OCI-LY1 (cell line): ENCODE results near the gene UTP4.
A peak's percentile ranks its signal among the peaks of the same experiment; 100 is the strongest.

Experiments
- H2AFZ ChIP-seq: fragments of 200-600 bp; sonication (generic), shearing (Covaris generic); 2 replicates; pipeline ENCODE4 v1.6.0; 2014; ENCODE audit warnings: antibody characterized with exemption, mild to moderate bottlenecking, low read length
- H3F3A ChIP-seq: fragments of 200-600 bp; sonication (generic), shearing (Covaris generic); 2 replicates; pipeline ENCODE4 v1.6.0; 2014; ENCODE audit warnings: mild to moderate bottlenecking, antibody characterized with exemption, low read length, moderate library complexity; ENCODE audit not compliant: insufficient read depth
- H3K27ac ChIP-seq: fragments of 200-600 bp; sonication (generic); 2 replicates; pipeline ENCODE4 v1.5.1; 2014; ENCODE audit warnings: low read length, mixed run types, mild to moderate bottlenecking, low read depth; ENCODE audit not compliant: poor library complexity, severe bottlenecking
- H3K27me3 ChIP-seq: fragments of 200-600 bp; sonication (generic); 2 replicates; pipeline ENCODE4 v1.6.0; 2014; ENCODE audit warnings: antibody characterized with exemption, mild to moderate bottlenecking, low read length, moderate library complexity; ENCODE audit not compliant: insufficient read depth
- H3K36me3 ChIP-seq: fragments of 200-600 bp; sonication (generic); 2 replicates; pipeline ENCODE4 v1.6.1; 2014; ENCODE audit warnings: mild to moderate bottlenecking, antibody characterized with exemption, low read length, moderate library complexity, mixed read lengths; ENCODE audit not compliant: insufficient read depth
- H3K4me1 ChIP-seq: fragments of 200-600 bp; sonication (generic); 2 replicates; pipeline ENCODE4 v1.5.1; 2014; ENCODE audit warnings: mild to moderate bottlenecking, low read length, moderate library complexity; ENCODE audit not compliant: insufficient read depth, severe bottlenecking
- H3K4me2 ChIP-seq: fragments of 200-600 bp; sonication (generic), shearing (Covaris generic); 2 replicates; pipeline ENCODE4 v1.6.1; 2014; ENCODE audit warnings: low read length
- H3K4me3 ChIP-seq: fragments of 200-600 bp; sonication (generic); 2 replicates; pipeline ENCODE4 v1.5.1; 2014; ENCODE audit warnings: low read length, low read depth, mild to moderate bottlenecking, mixed read lengths; ENCODE audit not compliant: poor library complexity, severe bottlenecking
- H3K79me2 ChIP-seq: fragments of 200-600 bp; shearing (Covaris generic); 2 replicates; pipeline ENCODE4 v1.6.1; 2016; ENCODE audit warnings: mixed run types, low read length, mixed read lengths; ENCODE audit not compliant: insufficient read depth
- H3K9ac ChIP-seq: fragments of 200-600 bp; sonication (generic), shearing (Covaris generic); 2 replicates; pipeline ENCODE4 v1.6.1; 2014; ENCODE audit warnings: mild to moderate bottlenecking, low read length, mixed read lengths
- H3K9me2 ChIP-seq: fragments of 200-600 bp; sonication (generic), shearing (Covaris generic); 2 replicates; pipeline ENCODE4 v1.6.1; 2014; ENCODE audit warnings: low read depth, mild to moderate bottlenecking, low read length, mixed read lengths
- H3K9me3 ChIP-seq: fragments of 200-600 bp; shearing (Covaris generic); 2 replicates; pipeline ENCODE4 v1.6.1; 2014; ENCODE audit warnings: low read length, mixed read lengths
- H4K20me1 ChIP-seq: fragments of 200-600 bp; sonication (generic), shearing (Covaris generic); 2 replicates; pipeline ENCODE4 v1.6.0; 2016; ENCODE audit warnings: mild to moderate bottlenecking, low read length; ENCODE audit not compliant: insufficient read depth
- EZH2 ChIP-seq: fragments of 200-600 bp; sonication (generic), shearing (Covaris generic); IDR thresholded peaks from 2 replicates; pipeline ENCODE4 v1.8.0; 2017; ENCODE audit warnings: borderline replicate concordance, mixed run types, mild to moderate bottlenecking, antibody characterized with exemption, low read length, moderate library complexity, mixed read lengths
- TF ChIP-seq, protein P1 (sequence below): fragments of 200-600 bp; sonication (generic), shearing (Covaris generic); IDR thresholded peaks from 2 replicates; pipeline ENCODE4 v1.5.1; 2017; ENCODE audit warnings: mild to moderate bottlenecking, antibody characterized with exemption, low read length, moderate library complexity, mixed read lengths

UTP4 gene

DNA sequence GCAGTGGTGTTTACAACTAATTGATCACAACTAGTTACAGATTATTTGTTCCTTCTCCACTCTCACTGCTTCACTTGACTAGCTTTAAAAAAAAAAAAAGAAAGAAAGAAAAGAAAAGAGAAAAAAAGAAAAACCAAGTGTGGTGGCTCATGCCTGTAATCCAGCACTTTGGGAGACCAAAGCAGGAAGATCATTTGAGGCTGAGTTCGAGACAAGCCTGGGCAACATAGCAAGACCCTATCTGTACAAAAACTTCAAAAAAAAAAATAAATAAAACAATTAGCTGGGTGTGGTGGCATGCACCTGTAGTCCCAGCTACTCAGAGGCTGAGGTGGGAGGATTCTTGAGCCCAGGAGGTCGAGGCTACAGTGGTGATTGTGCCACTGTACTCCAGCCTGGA is 58.7 kb downstream of the UTP4 start:
- Histone ChIP-seq H3K4me2 (peak overlapping the region; percentile 94), H3K9me3 (no peaks in the 10 kb centered on the region), H3K79me2 (peaks cover 74% of the 10 kb centered on the region), H2AFZ (no peak overlapping the region), H3K9ac (no peak overlapping the region), H3F3A (peaks cover 2% of the 10 kb centered on the region; the same call in 1 of the 2 replicates), H3K4me3 (peak overlapping the region; percentile 73), H3K27ac (peak overlapping the region; percentile 84), H4K20me1 (no peaks in the 10 kb centered on the region), H3K36me3 (no peaks in the 10 kb centered on the region), H3K9me2 (no peaks in the 10 kb centered on the region), H3K4me1 (peaks cover 35% of the 10 kb centered on the region), H3K27me3 (no peaks in the 10 kb centered on the region)
- TF ChIP-seq, protein P1, sequence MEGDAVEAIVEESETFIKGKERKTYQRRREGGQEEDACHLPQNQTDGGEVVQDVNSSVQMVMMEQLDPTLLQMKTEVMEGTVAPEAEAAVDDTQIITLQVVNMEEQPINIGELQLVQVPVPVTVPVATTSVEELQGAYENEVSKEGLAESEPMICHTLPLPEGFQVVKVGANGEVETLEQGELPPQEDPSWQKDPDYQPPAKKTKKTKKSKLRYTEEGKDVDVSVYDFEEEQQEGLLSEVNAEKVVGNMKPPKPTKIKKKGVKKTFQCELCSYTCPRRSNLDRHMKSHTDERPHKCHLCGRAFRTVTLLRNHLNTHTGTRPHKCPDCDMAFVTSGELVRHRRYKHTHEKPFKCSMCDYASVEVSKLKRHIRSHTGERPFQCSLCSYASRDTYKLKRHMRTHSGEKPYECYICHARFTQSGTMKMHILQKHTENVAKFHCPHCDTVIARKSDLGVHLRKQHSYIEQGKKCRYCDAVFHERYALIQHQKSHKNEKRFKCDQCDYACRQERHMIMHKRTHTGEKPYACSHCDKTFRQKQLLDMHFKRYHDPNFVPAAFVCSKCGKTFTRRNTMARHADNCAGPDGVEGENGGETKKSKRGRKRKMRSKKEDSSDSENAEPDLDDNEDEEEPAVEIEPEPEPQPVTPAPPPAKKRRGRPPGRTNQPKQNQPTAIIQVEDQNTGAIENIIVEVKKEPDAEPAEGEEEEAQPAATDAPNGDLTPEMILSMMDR: no peak
- TF ChIP-seq EZH2: no peak

DNA sequence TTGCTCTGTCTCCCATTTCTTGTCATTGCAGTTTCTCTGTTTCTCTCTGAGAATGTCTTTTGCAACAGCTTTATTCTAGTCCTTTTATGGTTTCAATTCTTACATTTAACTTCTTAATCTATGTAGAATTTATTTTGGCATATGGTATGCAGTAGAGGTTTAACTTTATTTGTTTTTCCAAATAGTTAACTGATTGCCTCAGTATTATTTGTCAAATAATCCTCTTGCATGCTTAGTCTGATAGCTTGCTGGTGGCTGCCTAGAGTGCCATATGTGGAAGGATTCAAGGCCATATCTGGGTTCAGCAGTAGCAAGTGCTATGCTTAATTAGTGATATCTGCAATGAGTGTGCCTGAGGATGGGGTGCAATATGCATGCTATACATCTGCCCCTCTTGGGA is 61.4 kb downstream of the UTP4 start:
- Histone ChIP-seq H4K20me1 (no peaks in the 10 kb centered on the region), H3K9me3 (no peaks in the 10 kb centered on the region), H3K36me3 (no peaks in the 10 kb centered on the region), H3F3A (no peaks in the 10 kb centered on the region), H3K79me2 (peaks cover 91% of the 10 kb centered on the region), H3K27ac (no peak overlapping the region), H3K4me1 (peaks cover 24% of the 10 kb centered on the region), H3K9me2 (no peaks in the 10 kb centered on the region), H3K4me2 (no peak overlapping the region), H2AFZ (no peak overlapping the region), H3K4me3 (no peak overlapping the region), H3K9ac (no peak overlapping the region), H3K27me3 (no peaks in the 10 kb centered on the region)
- TF ChIP-seq EZH2: no peak
- TF ChIP-seq, protein P1: no peak

DNA sequence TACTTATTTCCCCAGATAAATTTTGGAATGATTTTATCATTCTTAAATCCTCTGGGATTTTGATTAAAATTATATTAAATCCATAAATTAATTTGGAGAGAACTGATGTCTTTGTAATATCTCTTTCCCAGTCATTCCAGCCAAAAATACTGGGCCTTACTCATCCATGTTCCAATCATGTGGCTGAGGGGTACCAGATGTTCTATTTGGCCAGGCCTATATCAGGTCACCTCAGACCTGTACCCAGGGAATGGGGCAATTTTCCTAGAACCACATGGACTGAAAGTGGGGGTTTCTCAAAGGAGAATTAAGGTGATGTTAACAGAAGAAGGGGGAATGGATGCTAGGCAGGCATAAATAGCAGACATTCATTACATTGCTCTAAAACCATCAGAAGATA is 62.0 kb downstream of the UTP4 start:
- Histone ChIP-seq H3K79me2 (peaks cover 91% of the 10 kb centered on the region), H3K36me3 (0 out of 2 replicates have a peak, but pooled peaks cover 1% of the 10 kb centered on the region), H3K4me2 (no peak overlapping the region), H3K4me3 (no peak overlapping the region), H3K27me3 (no peaks in the 10 kb centered on the region), H3F3A (no peaks in the 10 kb centered on the region), H3K27ac (no peak overlapping the region), H3K9me2 (no peaks in the 10 kb centered on the region), H3K4me1 (peaks cover 18% of the 10 kb centered on the region), H3K9ac (no peak overlapping the region), H4K20me1 (no peaks in the 10 kb centered on the region), H2AFZ (no peak overlapping the region), H3K9me3 (no peaks in the 10 kb centered on the region)
- no peak for TF ChIP-seq EZH2
- TF ChIP-seq, protein P1: no peak
